HepG2 (cell line): ENCODE results near the gene CCDC91.

Source experiments
- ADNP ChIP-seq: sonication (generic); formaldehyde crosslinking; IDR thresholded peaks from 2 replicates; pipeline ENCODE4 v1.4.0; 2020; ENCODE audit warnings: missing genetic modification reagents
- CTCF ChIP-seq: sonication (generic); formaldehyde crosslinking; IDR thresholded peaks from 2 replicates; pipeline ENCODE4 v1.5.0; 2020; ENCODE audit warnings: mild to moderate bottlenecking, missing genetic modification reagents, moderate library complexity
- DR1 ChIP-seq: sonication (generic); formaldehyde crosslinking; IDR thresholded peaks from 2 replicates; pipeline ENCODE4 v1.8.0; 2021; ENCODE audit warnings: mild to moderate bottlenecking, missing genetic modification reagents, inconsistent platforms
- PBX3 ChIP-seq: sonication (generic); formaldehyde crosslinking; IDR thresholded peaks from 2 replicates; pipeline ENCODE4 v1.8.1; 2023; ENCODE audit warnings: missing genetic modification reagents, inconsistent platforms, borderline replicate concordance
- PCBP2 ChIP-seq: fragments of 200-400 bp; formaldehyde crosslinking; optimal IDR thresholded peaks from 2 replicates; pipeline ENCODE3; 2018; ENCODE audit warnings: low read length, low read depth; ENCODE audit not compliant: poor library complexity, severe bottlenecking
- RFXAP ChIP-seq: sonication (generic); formaldehyde crosslinking; IDR thresholded peaks from 2 replicates; pipeline ENCODE4 v1.4.0; 2020; ENCODE audit warnings: missing genetic modification reagents, borderline replicate concordance
- TCF7L2 ChIP-seq: IDR thresholded peaks from 2 replicates; pipeline ENCODE4 v1.6.1; 2011; ENCODE audit warnings: mild to moderate bottlenecking, low read depth, low read length, moderate library complexity
- TFDP1 ChIP-seq: IDR thresholded peaks from 2 replicates; pipeline ENCODE4 v1.6.1; 2016; ENCODE audit warnings: missing compliant biosample characterization, missing genetic modification reagents, borderline replicate concordance
- ZNF138 ChIP-seq: sonication (generic); formaldehyde crosslinking; IDR thresholded peaks from 2 replicates; pipeline ENCODE4 v1.5.0; 2020; ENCODE audit warnings: mild to moderate bottlenecking, low read depth, missing genetic modification reagents
- ZNF205 ChIP-seq: IDR thresholded peaks from 2 replicates; pipeline ENCODE4 v1.6.1; 2018; ENCODE audit warnings: missing biosample characterization, missing genetic modification reagents
- ZNF230 ChIP-seq: sonication (generic); formaldehyde crosslinking; IDR thresholded peaks from 2 replicates; pipeline ENCODE4 v1.4.0; 2020; ENCODE audit warnings: mild to moderate bottlenecking, missing genetic modification reagents
- ZSCAN30 ChIP-seq: sonication (generic); formaldehyde crosslinking; IDR thresholded peaks from 2 replicates; pipeline ENCODE4 v1.5.0; 2020; ENCODE audit warnings: mild to moderate bottlenecking, missing genetic modification reagents

- TF ChIP-seq ADNP (CRISPR knock-in tag) (no peak), CTCF (CRISPR knock-in tag) (no peak), TCF7L2 (no peak), RFXAP (CRISPR knock-in tag) (no peak), ZNF138 (CRISPR knock-in tag) (no peak), PBX3 (no peak), PCBP2 (no peak), DR1 (CRISPR knock-in tag) (no peak), TFDP1 (CRISPR knock-in tag) (no peak), ZSCAN30 (CRISPR knock-in tag) (no peak), ZNF205 (CRISPR knock-in tag) (no peak), ZNF230 (CRISPR knock-in tag) (no peak)
Measured at GRCh38 chr12:28290262-28290661, 100.0 kb downstream of the CCDC91 start.
